Liver (tissue), 9 donors: ENCODE results near the gene HPS5. TPM values are rescaled to one million over a fixed set of nuclear protein-coding genes. Genes with fewer than 3 reads are reported as not detected.

Source experiments
- DNase-seq: peaks from one replicate; pipeline ENCODE4 v3.0.0-alpha.2; 2017; ENCODE audit warnings: low spot score
- H3K27ac ChIP-seq, 2 donors: one replicate each; pipeline ENCODE4 v1.7.0; 2013; ENCODE audit warnings: inconsistent platforms in 2 of 2, low read length in 2 of 2, control low read depth in 1 of 2, low read depth in 1 of 2, mild to moderate bottlenecking in 1 of 2
- H3K27me3 ChIP-seq, 4 donors: one replicate each; pipeline versions ENCODE4 v1.6.1 to v1.7.0; 2013; ENCODE audit warnings: low read length in 3 of 4, inconsistent platforms in 1 of 4, mild to moderate bottlenecking in 1 of 4, moderate library complexity in 1 of 4; ENCODE audit not compliant: control insufficient read depth in 4 of 4, insufficient read depth in 4 of 4
- H3K36me3 ChIP-seq, 4 donors: one replicate each; pipeline versions ENCODE4 v1.6.1 to v1.7.0; 2013; ENCODE audit warnings: low read length in 3 of 4, mild to moderate bottlenecking in 3 of 4, low read depth in 1 of 4, moderate library complexity in 1 of 4; ENCODE audit not compliant: control insufficient read depth in 4 of 4, insufficient read depth in 3 of 4
- H3K4me1 ChIP-seq, 4 donors: one replicate each; pipeline versions ENCODE4 v1.6.1 to v1.7.0; 2013; ENCODE audit warnings: low read length in 3 of 4, mild to moderate bottlenecking in 3 of 4, moderate library complexity in 1 of 4; ENCODE audit not compliant: control insufficient read depth in 4 of 4, insufficient read depth in 4 of 4
- H3K4me3 ChIP-seq, 3 donors: one replicate each; pipeline versions ENCODE4 v1.6.1 to v1.7.0; 2013; ENCODE audit warnings: low read length in 3 of 3, control low read depth in 1 of 3, low read depth in 1 of 3, mild to moderate bottlenecking in 1 of 3
- H3K9ac ChIP-seq, 2 donors: one replicate each; pipeline ENCODE4 v1.7.0; 2013; ENCODE audit warnings: low read length in 2 of 2, mild to moderate bottlenecking in 2 of 2, moderate library complexity in 2 of 2, control low read depth in 1 of 2, low read depth in 1 of 2
- H3K9me3 ChIP-seq, 4 donors: one replicate each; pipeline versions ENCODE4 v1.6.1 to v1.7.0; 2013; ENCODE audit warnings: low read length in 3 of 4; ENCODE audit not compliant: control insufficient read depth in 4 of 4
- ATF3 ChIP-seq: IDR thresholded peaks from 2 replicates; pipeline ENCODE4 v1.6.1; 2016; ENCODE audit warnings: antibody characterized with exemption
- CTCF ChIP-seq: fragments of 150-350 bp; IDR thresholded peaks from 2 replicates; pipeline ENCODE4 v1.5.1; 2017; ENCODE audit warnings: improper control_type of control experiment, low read depth, low read length; ENCODE audit not compliant: missing input control
- EGR1 ChIP-seq, 2 donors: IDR thresholded peaks; 2 replicates each; pipeline ENCODE4 v1.6.1; 2016 to 2018; ENCODE audit warnings: antibody characterized with exemption in 2 of 2, low read depth in 2 of 2
- FOXA1 ChIP-seq: IDR thresholded peaks from 2 replicates; pipeline ENCODE4 v1.6.1; 2016; ENCODE audit warnings: antibody characterized with exemption
- FOXA2 ChIP-seq: IDR thresholded peaks from 2 replicates; pipeline ENCODE4 v1.6.1; 2016; ENCODE audit warnings: antibody characterized with exemption
- GABPA ChIP-seq, 2 donors: IDR thresholded peaks in 1 of 2; conservative IDR thresholded peaks in 1 of 2; 2 replicates each; pipeline ENCODE4 v1.6.1; 2016; ENCODE audit warnings: antibody characterized with exemption in 2 of 2, mild to moderate bottlenecking in 1 of 2, moderate library complexity in 1 of 2
- HNF4A ChIP-seq, 2 donors: conservative IDR thresholded peaks; 2 replicates each; pipeline ENCODE4 v1.6.1; 2016; ENCODE audit warnings: antibody characterized with exemption in 2 of 2, mild to moderate bottlenecking in 2 of 2
- HNF4G ChIP-seq: IDR thresholded peaks from 2 replicates; pipeline ENCODE4 v1.6.1; 2016; ENCODE audit warnings: antibody characterized with exemption
- JUND ChIP-seq, 2 donors: IDR thresholded peaks; 2 replicates each; pipeline ENCODE4 v1.6.1; 2016; ENCODE audit warnings: antibody characterized with exemption in 2 of 2
- MAX ChIP-seq: IDR thresholded peaks from 2 replicates; pipeline ENCODE4 v1.6.1; 2016; ENCODE audit warnings: antibody characterized with exemption
- NR2F2 ChIP-seq: IDR thresholded peaks from 2 replicates; pipeline ENCODE4 v1.6.1; 2016; ENCODE audit warnings: antibody characterized with exemption
- RAD21 ChIP-seq, 2 donors: IDR thresholded peaks; 2 replicates each; pipeline ENCODE4 v1.6.1; 2016; ENCODE audit warnings: antibody characterized with exemption in 2 of 2, mild to moderate bottlenecking in 2 of 2
- REST ChIP-seq: IDR thresholded peaks from 2 replicates; pipeline ENCODE4 v1.6.1; 2016; ENCODE audit warnings: antibody characterized with exemption, mild to moderate bottlenecking
- RXRA ChIP-seq, 2 donors: IDR thresholded peaks; 2 replicates each; pipeline ENCODE4 v1.6.1; 2017 to 2018; ENCODE audit warnings: antibody characterized with exemption in 2 of 2, mild to moderate bottlenecking in 1 of 2
- SP1 ChIP-seq: IDR thresholded peaks from 2 replicates; pipeline ENCODE4 v1.6.1; 2018; ENCODE audit warnings: antibody characterized with exemption, mild to moderate bottlenecking
- TAF1 ChIP-seq: conservative IDR thresholded peaks from 2 replicates; pipeline ENCODE4 v1.6.1; 2016; ENCODE audit warnings: antibody characterized with exemption, mild to moderate bottlenecking
- YY1 ChIP-seq: IDR thresholded peaks from 2 replicates; pipeline ENCODE4 v1.6.1; 2016; ENCODE audit warnings: antibody characterized with exemption, mild to moderate bottlenecking
- ZBTB33 ChIP-seq: IDR thresholded peaks from 2 replicates; pipeline ENCODE4 v1.6.1; 2016; ENCODE audit warnings: antibody characterized with exemption
- WGBS: extraction: QIAGEN DNeasy Blood & Tissue Kit; methylation state at CpG from one replicate; pipeline ENCODE4 v1.1.7; 2013; 5-methylcytosine and 5-hydroxymethylcytosine counted together
- polyA plus RNA-seq, 2 donors: library from polyadenylated mRNA; stranded (reverse) in 1 of 2; unstranded in 1 of 2; fragments of 200-250 nt in 1 of 2; fragments of >200 nt in 1 of 2; fragmentation: Nextera tagmentation in 1 of 2; extraction: Ambion mirVana in 1 of 2; gene quantifications; one replicate each; pipeline versions ENCODE4 v1.2.1 to v1.2.3, GENCODE V29; 2013 to 2015
- total RNA-seq, 2 donors: library from RNA; depleted of rRNA; stranded (reverse); fragments of >200 nt; gene quantifications; one replicate each; pipeline ENCODE4 v1.2.3, GENCODE V29; 2014
- donor health status: healthy.
- donor health status: healthy.
- donor health status: healthy.
- donor health status: healthy.
- donor health status: healthy.

The HPS5 gene
- total and polyA plus RNA-seq, 4 donors: 15.7 to 134 (median 24.2) TPM

- Histone ChIP-seq H3K4me1 (peaks cover 4 to 19% (median 7%) of the 10 kb centered on the region in 4 donors), H3K27ac (no peak overlapping the region), H3K9ac (no peak overlapping the region), H3K27me3 (no peaks in the 10 kb centered on the region), H3K9me3 (no peaks in the 10 kb centered on the region), H3K4me3 (no peak overlapping the region), H3K36me3 (no peaks in the 10 kb centered on the region)
- 72% methylated on average over 1 of the region's 1 CpG for WGBS
- TF ChIP-seq SP1: no peak
- TF ChIP-seq EGR1 (IDR thresholded peaks at IDR 0.05; ENCODE audit: low read depth in 2 of 2): no peak
- TF ChIP-seq REST: no peak
- DNase-seq: no peak
Measured at GRCh38 chr11:18264677-18265555, 57.0 kb downstream of the HPS5 start.

GRCh38 chr11:18264035-18264434 is 57.9 kb downstream of the HPS5 start:
- Histone ChIP-seq H3K4me1 (peaks cover 4 to 23% (median 14%) of the 10 kb centered on the region in 4 donors), H3K4me3 (no peak overlapping the region), H3K36me3 (no peaks in the 10 kb centered on the region), H3K27ac (no peak overlapping the region), H3K27me3 (no peaks in the 10 kb centered on the region), H3K9ac (no peak overlapping the region), H3K9me3 (no peaks in the 10 kb centered on the region)
- 81% methylated on average over 4 of the region's 4 CpGs for WGBS
- DNase-seq: no peak
- TF ChIP-seq GABPA (IDR thresholded peaks at IDR 0.05 in 1 of 2, conservative IDR thresholded peaks at IDR 0.05 in 1 of 2): no peak
- no peak for TF ChIP-seq ATF3
- no peak for TF ChIP-seq REST
- no peak for TF ChIP-seq FOXA1
- no peak for TF ChIP-seq RAD21 (IDR thresholded peaks at IDR 0.05)
- TF ChIP-seq ZBTB33: no peak
- TF ChIP-seq TAF1: no peak
- TF ChIP-seq FOXA2: no peak
- TF ChIP-seq HNF4A (conservative IDR thresholded peaks at IDR 0.05): no peak
- TF ChIP-seq SP1: no peak
- TF ChIP-seq RXRA (IDR thresholded peaks at IDR 0.05): no peak
- TF ChIP-seq JUND (IDR thresholded peaks at IDR 0.05): no peak
- TF ChIP-seq YY1: no peak
- TF ChIP-seq HNF4G: no peak
- no peak for TF ChIP-seq MAX
- TF ChIP-seq CTCF: no peak
- no peak for TF ChIP-seq EGR1 (IDR thresholded peaks at IDR 0.05; ENCODE audit: low read depth in 2 of 2)
- no peak for TF ChIP-seq NR2F2
